HG03432 (cell line): ENCODE results near the gene TGFBR3L.

Experiments used
- ATAC-seq: cut with Tn5 transposase; IDR thresholded peaks from one replicate; pipeline ENCODE4 v1.9.1; 2021; ENCODE audit warnings: mild to moderate bottlenecking, moderate library complexity; ENCODE audit not compliant: unreplicated experiment

The TGFBR3L gene

DNA sequence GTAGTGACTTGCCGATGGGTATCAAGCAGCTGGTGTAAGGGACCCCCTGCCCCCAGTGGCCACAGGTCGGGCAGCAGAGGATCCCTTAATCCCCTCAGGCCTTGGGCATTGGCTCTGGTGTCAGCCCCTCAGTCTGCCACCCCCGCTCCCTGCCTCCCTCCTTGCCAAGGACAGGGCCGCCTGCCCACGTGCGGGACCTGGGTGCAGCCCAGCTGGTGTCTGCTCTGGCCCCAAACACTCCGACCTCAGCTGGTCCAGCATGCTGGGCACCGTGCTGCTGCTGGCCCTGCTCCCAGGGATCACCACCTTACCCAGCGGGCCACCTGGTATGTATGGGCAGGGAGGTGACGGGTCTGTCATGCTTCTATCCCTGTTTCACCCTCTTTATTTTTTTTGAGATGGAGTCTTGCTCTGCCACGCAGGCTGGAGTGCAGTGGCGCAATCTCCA is at the start of gene TGFBR3L:
Gene TGFBR3L (plus strand): TSS at position 233 of the 448 bp plus-strand sequence.
- no peak for ATAC-seq

GRCh38 chr19:7865262-7865911 is 49.2 kb upstream of the TGFBR3L start:
- ATAC-seq, result no peak

DNA sequence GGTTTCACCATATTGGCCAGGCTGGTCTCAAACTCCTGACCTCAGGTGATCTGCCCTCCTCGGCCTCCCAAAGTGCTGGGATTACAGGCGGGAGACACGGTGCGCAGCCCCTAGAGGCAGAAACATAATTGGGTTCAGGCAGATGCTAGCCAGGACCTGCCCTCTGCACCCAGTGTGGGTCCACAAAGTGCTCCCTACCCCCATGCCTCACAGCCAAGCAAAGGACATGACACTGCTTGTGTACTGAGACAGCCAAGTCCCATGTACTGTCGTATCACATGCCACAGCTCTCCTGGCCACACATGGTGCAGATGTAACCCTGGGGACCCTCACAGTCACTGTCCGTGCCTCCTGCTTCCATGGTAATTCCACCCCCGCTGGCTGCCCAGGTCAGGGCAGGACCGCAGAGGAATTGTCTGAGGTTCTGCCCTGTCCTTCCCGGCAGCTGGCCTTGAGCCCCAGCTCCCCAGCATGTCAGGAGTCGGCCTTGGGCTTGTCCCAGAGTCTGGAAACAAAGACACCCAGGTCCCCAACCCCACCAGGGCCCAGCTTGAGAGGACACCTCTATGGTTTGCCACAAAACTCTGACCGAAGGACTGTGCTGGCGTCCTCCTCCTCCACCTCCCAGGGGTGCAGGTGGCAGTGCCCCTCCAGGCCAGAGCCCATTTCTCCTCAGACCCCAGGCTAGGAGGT is 48.1 kb upstream of the TGFBR3L start:
- ATAC-seq, result no peak

- ATAC-seq, result no peak
Observed at GRCh38 chr19:7867092-7867844, 47.4 kb upstream of the TGFBR3L start.

- no peak for ATAC-seq
Observed at GRCh38 chr19:7868326-7868670, 46.3 kb upstream of the TGFBR3L start.

DNA sequence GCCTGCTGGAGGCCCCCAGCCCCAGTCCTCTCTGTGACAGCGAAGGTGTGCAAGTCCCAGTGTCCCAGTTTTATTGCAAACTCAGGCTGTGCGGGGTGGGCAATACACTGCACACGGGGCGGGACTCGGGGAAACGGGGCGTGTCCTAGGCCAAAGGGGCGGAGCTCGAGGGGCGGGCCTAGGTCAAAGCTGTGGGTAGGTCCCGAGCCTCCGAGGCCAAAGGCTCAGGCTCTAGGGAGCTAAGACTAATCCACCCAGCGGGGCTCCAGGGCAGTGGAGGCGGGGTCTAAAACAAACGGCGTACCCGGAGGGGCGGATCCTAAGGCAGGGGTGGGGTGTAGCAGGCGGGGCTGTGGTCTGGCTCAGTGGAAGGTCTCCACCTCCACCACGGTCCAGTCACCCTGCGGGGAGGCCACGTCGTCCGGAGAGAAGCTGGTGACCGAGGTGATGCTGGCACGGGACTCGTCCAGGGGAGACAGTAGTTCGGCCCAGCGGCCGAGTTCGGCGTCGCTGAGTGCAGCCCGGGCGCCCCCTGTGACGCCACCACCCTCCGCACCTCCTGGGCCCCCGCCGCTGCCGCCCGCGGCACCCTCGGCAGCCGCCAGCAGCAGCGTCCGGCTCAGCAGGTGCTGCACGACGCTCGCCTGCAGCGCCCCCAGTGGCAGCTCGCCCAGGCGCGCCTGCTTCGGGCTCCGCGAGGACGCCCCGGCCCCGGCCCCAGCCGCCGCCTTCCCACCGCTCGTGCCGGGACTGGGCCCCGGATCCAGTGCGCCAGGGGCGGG is 45.8 kb upstream of the TGFBR3L start:
- ATAC-seq, result peak; percentile 67

DNA sequence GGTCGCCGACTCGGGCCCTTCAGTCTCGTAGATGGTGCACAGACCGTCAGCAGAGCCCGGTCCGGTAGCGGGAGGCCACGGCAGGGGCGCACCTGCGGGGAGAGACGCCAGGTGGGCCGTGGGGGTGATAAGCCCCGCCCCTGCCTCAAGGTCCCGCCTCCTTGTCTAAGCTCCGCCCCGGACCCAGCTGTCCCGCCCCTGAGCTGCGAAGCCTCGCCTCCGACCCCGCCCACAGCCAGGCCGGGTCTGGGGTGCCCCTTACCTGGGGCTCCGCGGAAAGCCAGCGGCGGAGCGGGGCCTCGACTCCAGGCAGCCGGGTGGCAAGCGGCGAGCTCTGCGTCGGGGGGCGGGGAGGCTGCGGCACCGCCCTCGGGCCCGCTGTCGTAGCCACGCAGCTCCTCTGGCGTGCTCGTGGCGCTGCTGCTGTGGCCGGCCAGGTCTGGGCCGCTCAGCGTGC is 45.1 kb upstream of the TGFBR3L start:
- ATAC-seq, result peak; percentile 56

DNA sequence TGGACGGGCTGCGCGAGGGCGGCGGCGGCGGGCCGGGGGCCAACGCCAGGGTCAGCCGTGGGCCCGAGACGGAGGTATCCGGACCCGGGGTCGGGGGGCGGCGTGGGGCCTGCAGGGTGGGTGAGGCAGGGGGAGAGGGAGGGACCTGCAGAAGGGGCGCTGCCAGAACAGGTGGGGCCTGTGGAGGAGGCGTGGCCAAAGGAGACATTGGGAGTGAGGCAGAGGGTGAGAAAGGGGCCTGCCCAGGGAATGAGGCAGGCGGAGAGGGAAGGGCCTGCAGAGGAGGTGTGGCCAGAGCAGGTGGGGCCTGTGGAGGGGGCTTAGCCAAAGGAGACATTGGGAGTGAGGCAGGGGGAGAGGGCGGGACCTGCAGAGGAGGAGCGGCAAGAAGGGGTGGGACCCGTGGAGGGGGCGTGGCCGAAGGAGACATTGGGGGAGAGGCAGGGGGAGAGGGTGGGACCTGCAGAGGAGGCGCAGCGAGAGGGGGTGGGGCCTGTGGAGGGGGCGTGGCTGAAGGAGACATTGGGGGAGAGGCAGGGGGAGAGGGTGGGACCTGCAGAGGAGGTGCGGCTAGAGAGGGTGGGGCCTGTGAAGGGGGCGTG is 44.6 kb upstream of the TGFBR3L start:
- ATAC-seq, result no peak

GRCh38 chr19:7870571-7871436 is 43.8 kb upstream of the TGFBR3L start:
- ATAC-seq, result no peak

DNA sequence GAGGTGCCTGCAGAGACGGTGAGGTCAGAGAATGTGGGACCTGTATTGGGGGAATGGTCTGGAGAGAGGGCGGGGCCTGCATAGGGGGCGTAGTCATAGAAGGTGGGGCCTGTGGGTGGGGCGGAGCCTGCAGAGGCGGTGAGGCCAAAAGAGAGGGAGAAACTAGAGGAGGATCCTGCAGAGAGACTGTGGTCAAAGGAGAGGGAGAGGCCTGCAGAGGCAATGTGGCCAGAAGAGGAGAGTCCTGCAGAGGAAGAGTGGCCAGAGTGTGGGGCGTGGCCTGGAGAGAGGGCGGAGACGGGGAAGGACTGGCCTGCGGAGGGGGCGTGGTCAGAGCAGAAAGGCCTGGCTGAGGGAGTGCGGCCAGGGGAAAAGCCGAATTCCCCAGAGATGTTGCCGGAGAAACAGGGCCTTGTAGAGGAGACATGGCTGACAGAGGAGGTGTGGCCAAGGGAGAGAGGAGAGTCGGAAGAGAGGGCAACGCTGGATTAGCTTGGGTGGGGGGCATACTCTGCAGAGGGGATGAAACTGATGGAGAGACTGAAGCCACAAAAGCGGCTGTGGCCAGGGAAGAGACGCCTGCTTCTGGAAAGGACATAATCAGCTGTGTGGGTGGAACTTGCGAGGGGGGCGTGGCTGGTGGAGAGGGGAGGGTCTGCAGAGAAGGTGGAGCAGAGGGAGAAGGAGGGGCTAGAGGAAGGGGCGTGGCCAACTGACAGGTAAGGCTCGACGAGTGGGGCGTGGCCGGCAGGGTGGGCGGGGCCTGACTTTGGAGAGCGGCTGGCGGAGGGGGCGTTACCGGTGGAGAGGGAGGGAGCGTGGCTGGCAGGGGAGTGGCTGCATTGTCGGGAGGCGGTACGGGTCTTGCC is 43.0 kb upstream of the TGFBR3L start:
- no peak for ATAC-seq

DNA sequence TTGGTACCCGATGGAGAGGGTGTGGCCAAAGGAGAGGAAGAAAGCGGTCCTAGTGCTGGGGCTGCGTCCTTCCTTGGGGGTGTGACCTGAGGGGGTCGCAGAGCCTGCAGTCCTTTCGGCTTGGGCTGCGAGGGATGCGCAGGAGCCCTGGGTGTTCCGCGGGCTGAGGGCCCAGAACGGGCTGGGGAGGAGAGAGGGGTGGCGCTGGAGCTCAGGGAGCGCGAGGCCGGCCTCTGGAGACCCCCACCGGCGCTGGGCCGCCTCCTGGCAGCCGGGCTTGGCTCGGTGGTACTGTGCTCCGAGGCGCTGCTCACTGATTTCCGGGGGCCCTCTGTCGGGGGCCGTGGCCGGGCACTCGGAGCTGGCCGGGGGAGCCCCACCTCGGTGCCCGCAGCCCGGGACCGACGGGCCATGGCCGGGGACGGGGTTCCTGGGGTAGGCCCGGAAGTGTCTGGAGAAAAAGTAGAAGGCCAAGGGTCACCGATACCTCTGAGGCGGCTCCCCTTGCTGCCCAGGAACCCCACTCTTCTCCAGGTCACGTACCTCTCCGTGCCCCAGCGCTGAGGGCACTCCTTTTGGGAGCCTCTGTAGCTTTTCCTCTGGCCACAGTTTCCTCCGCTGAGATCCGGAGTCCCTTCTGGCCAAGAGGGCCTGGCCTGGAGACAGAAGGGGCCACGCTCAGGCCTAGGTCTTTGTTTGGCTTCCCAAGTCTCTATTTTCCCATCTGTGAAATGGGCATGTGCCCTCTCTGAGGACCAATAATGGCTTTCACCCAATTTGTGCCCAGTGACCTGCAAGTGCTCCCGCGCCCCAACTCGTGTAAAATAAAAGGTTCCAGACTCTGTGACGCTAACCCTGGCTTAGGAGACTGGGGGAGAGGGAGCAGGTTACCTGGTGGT is 42.1 kb upstream of the TGFBR3L start:
- no peak for ATAC-seq

- no peak for ATAC-seq
Observed at GRCh38 chr19:7873304-7874075, 41.1 kb upstream of the TGFBR3L start.

DNA sequence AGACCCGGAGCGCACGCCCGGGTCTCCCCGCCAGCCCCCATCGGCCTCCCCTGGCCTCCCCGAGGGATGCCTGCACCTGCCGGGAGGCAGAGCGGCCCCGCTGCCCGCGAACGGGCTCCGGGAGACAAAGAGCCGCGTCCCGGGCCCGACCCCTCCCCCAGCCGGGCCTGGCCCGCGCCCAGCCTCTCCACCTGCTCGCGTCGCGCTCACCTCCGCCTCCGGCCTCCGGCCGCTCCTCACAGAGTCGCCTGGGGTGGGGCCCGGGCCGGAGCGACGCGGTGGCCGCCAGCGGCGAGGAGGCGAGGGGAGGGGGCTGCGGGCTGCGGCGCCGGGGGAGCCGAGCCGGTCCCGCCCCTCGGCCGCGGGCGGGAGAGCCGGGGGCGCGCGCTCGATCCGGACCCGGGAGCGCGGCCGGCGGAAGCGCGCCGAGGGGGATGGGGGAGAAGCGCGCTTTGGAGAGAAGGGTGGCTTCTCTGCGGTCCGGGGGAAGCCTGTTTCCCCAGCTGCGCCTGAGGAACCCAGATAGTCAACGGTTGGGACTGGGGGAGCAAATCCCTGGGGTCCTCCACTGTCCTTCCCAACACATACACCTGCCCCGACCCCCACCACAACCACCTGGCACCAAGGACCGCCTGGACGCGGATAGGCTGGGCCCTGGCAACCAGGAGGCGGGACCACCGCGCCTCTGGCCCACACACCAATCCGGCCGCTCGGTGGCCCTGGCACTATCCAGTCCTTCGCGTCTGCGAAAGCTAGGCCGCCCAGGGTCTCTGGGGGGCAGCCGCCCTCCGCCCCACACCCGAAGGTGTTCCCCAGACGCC is 40.3 kb upstream of the TGFBR3L start, which contains the start of gene PRR36:
Gene PRR36 (minus strand): TSS at position 315 of the 821 bp plus-strand sequence. CDS start 701 bp downstream, outside the sequence.
- no peak for ATAC-seq

- no peak for ATAC-seq
Observed at GRCh38 chr19:7874897-7875273, 39.7 kb upstream of the TGFBR3L start.

- no peak for ATAC-seq
Observed at GRCh38 chr19:7877249-7877836, 37.3 kb upstream of the TGFBR3L start.
